Ishikawa (cell line): ENCODE data around the gene FYTTD1.

ENCODE experiments used
- CEBPB ChIP-seq: IDR thresholded peaks from 2 replicates; pipeline ENCODE4 v1.6.1; 2012
- CREB1 ChIP-seq: IDR thresholded peaks from 2 replicates; pipeline ENCODE4 v1.6.1; 2012; ENCODE audit warnings: low read depth

DNA sequence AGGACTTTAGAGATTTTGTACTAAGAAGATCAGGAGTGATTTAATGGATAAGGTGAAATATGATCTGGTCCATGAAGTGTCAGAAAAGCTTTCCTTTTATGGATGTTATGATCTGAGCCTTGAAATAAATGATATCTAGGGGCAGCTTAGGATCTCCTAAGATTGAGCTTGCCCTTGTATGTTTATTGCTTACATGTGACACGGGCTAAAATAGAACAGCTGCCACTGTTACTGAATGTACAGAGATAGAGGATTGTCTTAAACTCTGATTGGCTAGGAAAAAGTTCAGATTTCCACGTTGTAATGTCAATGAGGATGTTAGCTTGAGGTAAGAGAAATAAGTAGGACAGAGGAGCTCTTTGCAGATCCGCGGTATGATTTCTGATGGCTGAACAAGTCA, 8.8 kb downstream of the FYTTD1 start:
- TF ChIP-seq CREB1 (no peak), CEBPB (no peak)
